Superior temporal gyrus (tissue), 1 donor: ENCODE measurements around the gene FNBP1.

Source experiments
- DNase-seq: peaks from one replicate; pipeline ENCODE4 v3.0.0-alpha.2; 2016; ENCODE audit errors: extremely low spot score

Gene FNBP1

DNA sequence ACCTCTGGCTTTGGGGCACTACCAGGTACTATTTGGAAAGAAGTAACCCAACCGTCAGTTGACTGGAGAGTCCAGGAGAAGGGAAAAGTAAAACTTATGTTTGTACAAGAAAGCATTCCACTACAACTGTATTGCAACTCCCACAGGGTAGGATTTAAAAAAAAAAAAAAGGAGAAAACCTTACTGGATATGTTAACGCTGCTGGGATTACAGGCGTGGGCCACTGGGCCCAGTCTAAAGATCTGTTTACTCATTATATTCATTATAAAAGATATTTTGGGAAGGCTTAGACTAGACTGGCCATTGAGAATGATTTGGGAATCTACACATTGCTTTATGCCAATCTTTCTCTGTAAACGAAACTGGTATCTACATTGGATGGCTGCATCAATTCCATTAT lies 121.1 kb downstream of the FNBP1 start:
- peak; percentile 7 for DNase-seq

- DNase-seq, result peak; percentile 8
Measured at GRCh38 chr9:129919841-129920240, 123.1 kb downstream of the FNBP1 start.

DNA sequence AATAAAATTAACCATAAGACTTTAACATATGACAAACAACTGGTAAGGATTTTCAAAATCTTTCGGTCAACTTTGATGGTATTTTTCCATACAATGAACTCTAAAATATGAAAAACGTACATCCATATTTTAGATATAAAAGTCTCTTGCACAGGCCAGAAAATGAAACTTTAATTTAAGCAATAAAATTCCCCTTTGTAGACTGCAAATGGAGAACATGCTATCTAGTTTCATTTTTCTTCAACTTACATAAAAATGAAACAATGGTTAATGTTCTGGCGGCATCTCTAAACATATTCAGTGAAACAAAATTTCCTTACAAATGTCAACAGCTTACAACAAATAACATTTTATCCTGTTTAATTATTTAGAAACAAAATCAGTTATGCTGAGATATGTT lies 123.7 kb downstream of the FNBP1 start:
- DNase-seq, result peak; percentile 26

GRCh38 chr9:129918296-129918950 lies 124.6 kb downstream of the FNBP1 start:
- DNase-seq, result no peak

DNA sequence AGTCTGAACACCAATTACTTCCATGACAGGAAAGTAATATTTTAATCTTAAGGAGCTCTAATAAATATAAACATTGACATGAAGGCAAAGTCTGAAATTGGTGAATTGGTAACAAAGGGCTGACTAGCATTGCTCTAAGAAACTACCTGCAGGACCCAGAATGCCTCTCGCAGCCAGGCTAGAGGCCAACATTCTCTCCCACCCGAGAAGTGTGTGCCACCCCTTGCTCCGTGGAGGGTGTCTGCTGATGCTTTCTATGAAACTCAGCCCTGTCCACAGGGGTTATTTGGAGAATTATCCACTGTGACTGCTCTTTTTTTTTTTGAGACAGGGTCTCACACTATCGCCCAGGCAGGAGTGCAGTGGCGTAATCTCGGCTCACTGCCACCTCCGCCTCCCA lies 126.3 kb downstream of the FNBP1 start:
- no peak for DNase-seq

DNA sequence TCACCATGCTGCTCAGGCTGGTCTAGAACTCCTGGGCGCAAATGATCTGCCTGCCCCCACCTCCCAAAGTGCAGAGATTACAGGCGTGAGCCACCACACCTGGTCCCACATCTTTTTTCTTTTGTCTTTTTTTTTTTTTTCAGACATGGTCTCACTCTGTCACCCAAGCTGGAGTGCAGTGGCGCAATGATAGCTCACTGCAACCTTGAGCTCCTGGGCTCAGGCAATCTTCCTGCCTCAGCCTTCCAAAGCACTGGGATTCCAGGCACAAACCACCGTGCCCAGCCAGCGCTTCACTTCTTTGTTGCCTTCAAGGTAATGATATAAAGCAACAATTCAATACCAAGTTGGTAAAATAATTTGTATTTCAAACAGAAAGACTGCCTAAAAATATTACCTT lies 128.9 kb downstream of the FNBP1 start:
- DNase-seq, result no peak

GRCh38 chr9:129910628-129911567 lies 132.1 kb downstream of the FNBP1 start:
- no peak for DNase-seq

GRCh38 chr9:129909851-129910250 lies 133.1 kb downstream of the FNBP1 start:
- DNase-seq, result no peak

- DNase-seq, result no peak
Measured at GRCh38 chr9:129908906-129909305, 134.1 kb downstream of the FNBP1 start.

- no peak for DNase-seq
Measured at GRCh38 chr9:129907201-129907600, 135.8 kb downstream of the FNBP1 start.

- no peak for DNase-seq
Measured at GRCh38 chr9:129906298-129906697, 136.7 kb downstream of the FNBP1 start.

- no peak for DNase-seq
Measured at GRCh38 chr9:129904734-129905133, 138.3 kb downstream of the FNBP1 start.

DNA sequence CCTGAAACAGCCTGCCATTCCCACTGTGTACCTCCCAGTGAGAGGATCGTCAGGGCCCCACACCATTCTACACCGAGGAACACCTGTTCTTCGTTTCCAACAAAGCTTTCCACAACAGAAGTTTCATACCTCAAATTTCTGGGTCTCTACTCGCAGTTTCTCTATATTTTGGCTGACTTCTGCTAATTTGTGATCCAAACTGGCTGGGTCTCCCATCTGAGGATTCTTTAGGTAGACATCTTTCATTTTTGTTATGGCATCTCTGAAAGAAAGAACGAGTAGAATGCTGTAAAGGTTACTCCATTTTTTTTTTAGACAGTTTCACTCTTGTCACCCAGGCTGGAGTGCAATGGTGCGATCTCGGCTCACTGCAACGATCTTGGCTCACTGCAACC lies 140.3 kb downstream of the FNBP1 start:
- DNase-seq, result no peak

GRCh38 chr9:129901993-129902739 lies 140.8 kb downstream of the FNBP1 start:
- DNase-seq, result peak; percentile 14

DNA sequence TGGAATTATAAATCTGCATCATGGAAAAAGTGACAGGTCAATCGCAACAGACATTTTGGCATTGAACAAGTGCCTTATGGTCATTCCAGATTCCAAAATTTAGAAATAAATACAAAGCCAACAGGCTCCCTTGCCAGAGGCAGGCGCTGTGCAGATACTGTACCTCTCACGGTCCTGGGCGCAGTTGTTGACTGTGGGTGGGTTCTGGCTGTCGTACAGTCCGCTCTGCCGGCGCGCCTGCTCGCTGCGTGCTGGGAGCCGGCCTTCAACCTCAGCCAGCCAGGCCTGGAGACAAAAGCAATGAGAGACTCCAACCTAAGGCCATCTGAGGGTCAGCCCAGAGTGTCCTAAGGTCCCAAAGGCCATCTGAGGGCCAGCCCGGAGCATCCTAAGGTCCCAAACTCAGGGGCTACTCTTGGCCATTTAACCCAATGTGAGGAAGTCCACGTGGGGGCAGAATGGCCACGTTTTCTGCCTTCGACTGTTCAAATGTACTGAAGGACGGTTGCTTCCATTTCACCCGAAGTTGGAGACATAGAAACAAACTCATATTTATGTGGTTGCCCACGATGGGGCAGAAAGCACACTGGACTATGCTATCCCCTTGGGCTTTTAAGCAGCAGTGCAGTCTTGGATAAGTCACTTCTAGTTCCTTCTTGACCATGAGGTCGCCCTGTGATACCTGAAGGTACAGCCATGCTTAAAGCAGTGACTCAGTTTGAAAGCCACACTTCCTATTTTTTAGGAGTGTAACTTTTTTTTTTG lies 142.5 kb downstream of the FNBP1 start:
- peak; percentile 4 for DNase-seq

DNA sequence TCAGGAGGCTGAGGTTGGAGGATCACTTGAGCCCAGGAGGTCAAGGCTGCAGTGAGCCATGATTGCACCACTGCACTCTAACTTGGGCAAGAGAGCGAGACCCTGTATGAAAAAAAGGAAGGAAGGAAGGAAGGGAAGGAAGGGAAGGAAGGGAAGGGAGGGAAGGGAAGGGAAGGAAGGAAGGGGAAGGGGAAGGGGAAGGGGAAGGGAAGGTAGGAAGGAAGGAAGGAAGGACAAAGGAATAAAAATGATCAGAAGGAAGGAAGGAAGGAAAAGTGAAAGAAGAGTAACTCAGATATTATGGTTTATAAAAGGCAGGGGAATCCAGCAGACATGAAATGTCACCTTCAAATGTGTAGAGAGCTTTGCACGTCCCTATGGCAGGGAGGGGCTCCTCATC lies 143.4 kb downstream of the FNBP1 start:
- DNase-seq, result no peak

DNA sequence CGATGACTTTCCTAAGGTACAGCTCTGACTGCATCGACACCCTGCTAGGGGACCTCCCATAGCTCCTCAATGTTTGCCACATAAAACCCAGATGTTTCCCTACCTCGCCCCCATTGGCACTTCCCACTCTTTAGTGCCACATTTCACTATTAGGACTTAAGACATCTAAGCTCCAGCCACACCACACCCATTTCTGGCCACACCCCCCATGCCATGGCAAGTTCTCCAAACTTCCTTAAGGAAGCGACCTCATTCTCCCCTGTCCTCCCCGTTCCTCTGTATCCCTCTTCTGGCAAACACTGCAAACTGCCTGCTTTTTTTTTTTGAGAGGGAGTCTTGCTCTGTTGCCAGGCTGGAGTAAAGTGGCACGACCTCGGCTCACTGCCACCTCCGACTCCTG lies 144.8 kb downstream of the FNBP1 start:
- DNase-seq, result no peak

DNA sequence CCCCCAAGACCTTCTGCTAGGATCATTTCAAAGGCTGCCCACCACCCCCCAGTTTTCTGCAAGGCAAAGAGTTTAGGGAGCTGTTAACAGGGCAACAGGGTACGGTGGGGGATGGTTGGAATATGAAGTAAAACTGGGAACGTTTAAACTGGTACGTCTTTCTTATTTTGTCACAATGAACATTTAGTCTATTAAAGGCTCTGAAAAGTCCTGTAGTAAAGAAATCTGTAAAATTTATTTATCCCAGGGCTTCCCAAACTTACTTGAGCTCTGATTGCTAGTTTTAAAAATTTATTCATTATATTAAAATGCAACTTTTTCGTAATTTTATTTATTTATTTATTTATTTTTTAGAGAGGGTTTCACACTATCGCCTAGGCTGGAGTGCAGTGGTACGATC lies 145.7 kb downstream of the FNBP1 start:
- DNase-seq, result no peak

- no peak for DNase-seq
Measured at GRCh38 chr9:129895376-129896268, 147.4 kb downstream of the FNBP1 start.

GRCh38 chr9:129894120-129894823 lies 148.7 kb downstream of the FNBP1 start:
- DNase-seq, result peak; percentile 47
